GM18951 (cell line): ENCODE results near the gene TOMM40.

Source experiments
- POLR2A ChIP-seq: IDR thresholded peaks from 4 replicates; pipeline ENCODE4 v1.6.1; 2011; ENCODE audit warnings: mild to moderate bottlenecking; ENCODE audit not compliant: insufficient read length, insufficient read depth; ENCODE audit errors: extremely low read depth
- in situ Hi-C: fragments of 300-500 bp; cut with MboI; formaldehyde crosslinking; loops from one replicate; pipeline ENCODE4 v1.12.0; 2022; ENCODE audit warnings: low sequenced_read_pairs, mixed read lengths, inconsistent platforms; ENCODE audit not compliant: unreplicated experiment

The TOMM40 gene

DNA sequence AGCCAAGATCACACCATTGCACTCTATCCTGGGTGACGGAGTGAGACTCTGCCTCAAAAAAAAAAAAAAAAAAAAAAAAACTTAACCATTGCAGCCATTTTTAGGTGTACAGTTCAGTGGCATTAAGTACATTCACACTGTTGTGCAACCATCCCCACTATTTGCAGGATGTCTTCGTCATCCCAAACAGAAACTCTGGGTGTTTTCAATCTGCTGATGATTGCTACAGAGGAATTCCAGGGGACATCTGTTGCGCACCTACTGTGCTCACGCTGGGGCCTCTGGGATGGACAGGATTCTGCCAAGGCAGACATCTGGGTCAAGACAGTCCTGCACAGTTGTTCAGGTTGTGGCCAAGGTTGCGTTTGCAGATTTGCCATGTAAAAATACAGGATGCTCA, 48.6 kb downstream of the TOMM40 start:
- TF ChIP-seq POLR2A: no peak
- in situ Hi-C loops: no loop called here

DNA sequence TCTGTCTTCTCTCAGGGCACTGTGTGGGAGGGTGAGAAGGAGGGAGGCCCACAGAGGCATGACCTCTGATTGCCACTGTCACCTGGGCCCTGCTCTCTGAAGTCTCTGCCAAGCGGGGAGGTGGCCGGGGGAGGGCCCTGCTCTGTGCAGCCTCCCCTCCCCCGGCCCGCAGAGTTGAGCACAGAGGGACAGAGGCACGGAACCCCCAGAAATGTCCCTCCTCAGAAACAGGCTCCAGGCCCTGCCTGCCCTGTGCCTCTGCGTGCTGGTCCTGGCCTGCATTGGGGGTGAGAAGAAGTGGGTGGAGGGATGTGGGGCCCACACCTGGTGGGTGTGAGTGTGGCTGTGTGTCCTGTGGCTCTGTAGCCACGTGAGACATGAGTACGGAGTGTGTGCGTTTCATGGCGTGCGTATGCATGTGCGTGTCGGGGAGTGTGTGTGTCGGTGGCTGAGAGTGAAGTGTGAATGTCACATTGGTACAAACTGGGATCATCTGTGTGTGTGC, 51.1 kb downstream of the TOMM40 start, which contains the start of gene APOC4:
Gene APOC4 (plus strand): TSS at position 171 of the 505 bp plus-strand sequence. CDS start 41 bp downstream, at position 212.
- in situ Hi-C loops: no loop called here
- TF ChIP-seq POLR2A: no peak

DNA sequence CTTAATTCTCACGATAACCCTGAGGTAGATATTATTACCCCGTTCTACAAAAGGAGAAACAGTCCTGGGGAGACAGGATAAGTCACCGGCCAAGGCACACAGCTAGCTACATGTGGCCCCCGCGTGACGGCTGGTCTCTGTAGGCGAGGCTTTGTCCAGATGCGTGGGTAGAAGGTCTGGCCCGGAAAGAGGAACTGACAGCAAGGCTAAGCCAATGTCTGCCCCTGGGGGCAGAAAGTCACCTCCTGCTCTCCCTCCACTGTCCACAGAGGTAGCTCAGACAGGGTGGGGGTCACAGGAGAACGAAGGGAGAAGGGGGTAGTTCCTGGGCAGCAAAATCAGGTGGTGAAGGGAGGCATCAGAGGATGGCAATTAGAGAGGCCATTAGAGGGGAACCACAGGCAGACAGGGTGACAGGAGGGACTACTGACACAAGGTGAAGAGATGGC, 52.8 kb downstream of the TOMM40 start:
- no peak for TF ChIP-seq POLR2A
- in situ Hi-C loops: no loop called here

DNA sequence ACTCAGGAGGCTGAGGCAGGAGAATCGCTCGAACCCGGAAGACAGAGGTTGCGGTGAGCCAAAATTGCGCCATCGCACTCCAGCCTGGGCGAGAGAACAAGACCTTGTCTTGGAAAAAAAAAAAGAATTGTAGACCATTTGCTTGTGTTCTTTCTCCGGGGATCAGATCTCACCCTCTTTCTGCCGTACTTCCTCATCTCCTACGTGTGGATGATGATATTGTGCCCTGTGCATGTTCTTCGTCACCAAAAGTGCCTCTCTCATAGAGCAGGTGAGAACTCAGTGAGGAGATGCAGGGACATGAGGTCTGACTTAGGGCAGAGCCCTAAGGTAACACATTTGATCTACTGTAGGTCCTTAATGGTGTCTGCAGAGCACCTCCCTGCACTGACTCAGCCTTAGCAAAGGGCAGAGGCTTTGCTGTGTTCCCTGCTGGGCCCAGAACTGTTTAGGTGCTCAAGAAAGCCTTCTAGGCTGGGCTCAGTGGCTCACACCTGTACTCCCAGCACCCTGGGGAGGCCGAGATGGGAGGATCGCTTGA, 56.1 kb downstream of the TOMM40 start:
- in situ Hi-C loops: no loop called here
- TF ChIP-seq POLR2A: no peak

DNA sequence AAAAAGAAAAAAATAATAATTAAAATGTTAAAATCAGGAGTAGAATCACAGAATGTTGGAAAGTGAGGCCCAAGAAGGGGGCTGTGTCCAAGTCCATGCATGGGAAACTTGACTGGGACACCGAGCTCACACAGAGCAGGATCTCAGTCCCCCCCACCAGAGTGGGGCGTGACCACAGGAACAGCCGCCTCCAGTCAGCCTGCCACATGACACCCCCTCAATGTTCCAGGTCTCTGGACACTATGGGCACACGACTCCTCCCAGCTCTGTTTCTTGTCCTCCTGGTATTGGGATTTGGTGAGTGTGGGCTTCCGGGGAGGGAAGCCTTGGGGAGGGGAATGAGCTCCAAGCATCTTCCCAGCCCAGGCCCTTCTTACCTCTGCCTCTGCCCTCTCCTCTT, 57.2 kb downstream of the TOMM40 start:
- in situ Hi-C loops: no loop called here
- TF ChIP-seq POLR2A: no peak

DNA sequence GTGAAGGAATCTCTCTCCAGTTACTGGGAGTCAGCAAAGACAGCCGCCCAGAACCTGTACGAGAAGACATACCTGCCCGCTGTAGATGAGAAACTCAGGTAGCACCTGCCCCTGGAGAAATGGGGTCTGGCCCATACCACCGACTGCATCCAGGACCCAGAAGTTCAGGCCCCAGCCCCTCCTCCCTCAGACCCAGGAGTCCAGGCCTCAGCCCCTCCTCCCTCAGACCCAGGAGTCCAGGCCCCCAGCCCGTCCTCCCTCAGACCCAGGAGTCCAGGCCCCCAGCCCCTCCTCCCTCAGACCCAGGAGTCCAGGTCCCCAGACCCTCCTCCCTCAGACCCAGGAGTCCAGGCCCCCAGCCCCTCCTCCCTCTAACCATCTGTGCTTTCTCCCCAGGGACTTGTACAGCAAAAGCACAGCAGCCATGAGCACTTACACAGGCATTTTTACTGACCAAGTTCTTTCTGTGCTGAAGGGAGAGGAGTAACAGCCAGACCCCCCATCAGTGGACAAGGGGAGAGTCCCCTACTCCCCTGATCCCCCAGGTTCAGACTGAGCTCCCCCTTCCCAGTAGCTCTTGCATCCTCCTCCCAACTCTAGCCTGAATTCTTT, 57.8 kb downstream of the TOMM40 start:
- no peak for TF ChIP-seq POLR2A
- in situ Hi-C loops: no loop called here

DNA sequence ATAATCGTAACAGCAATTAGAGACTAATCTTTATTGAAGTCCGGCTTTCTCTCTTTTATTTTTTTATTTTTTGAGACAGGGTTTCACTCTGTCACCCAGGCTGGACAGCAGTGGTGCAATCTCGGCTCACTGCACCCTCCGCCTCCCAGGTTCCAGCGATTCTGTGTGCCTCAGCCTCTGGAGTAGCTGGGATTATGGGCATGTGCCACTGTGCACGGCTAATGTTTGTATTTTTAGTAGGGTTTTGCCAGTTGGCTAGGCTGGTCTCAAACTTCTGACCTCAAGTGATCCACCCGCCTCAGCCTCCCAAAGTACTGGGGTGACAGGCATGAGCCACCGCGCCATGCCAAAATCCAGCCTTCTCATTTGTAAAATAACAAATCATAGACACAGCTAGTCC, 58.5 kb downstream of the TOMM40 start:
- in situ Hi-C loops: no loop called here
- TF ChIP-seq POLR2A: no peak

DNA sequence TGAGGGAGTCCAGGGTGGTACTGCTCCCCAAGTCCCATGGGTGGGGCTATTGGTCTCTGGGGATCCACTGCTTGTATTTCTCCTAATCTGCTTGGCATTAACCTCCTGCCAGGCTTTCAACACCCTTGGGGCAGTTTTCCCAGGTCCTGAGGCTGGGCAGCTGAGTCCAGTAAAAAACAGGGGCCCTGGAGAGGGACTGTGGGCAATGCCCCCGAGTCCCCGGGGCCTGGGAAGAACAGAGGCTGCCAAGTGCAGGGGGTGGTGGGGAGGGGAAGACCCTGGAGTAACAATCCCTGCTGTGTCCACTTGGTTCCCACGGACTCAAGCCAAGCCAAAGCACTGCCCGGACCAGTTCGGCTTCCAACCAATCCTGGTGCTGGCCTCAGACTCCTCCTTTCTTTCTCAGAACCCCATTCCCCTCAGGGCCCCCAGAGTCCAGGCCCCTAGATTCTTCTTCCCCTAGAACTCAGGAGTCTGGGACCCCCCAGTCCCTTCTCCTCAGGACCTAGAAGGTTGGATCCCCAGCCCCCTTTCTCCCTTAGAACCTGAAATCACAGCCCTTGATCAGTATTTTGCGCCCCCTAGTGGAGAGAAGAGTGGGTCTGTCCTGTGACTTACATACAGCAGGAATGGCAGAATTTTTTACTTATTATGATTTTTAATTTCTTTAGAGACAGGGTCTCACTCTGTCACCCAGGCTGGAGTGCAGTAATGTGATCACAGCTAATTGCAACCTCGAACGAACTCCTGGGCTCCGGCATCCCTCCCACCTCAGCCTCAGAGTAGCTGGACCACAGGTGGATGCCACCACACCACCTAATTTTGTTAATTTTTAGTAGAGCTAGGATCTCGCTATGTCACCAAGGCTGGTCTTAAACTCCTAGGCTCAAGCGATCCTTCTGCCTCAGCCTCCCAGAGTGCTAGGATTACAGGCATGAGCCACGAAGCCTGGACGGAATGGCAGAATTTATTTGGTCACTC, 60.4 kb downstream of the TOMM40 start:
- in situ Hi-C loops: no loop called here

More for the DNA sequence above, 60.4 kb downstream of the TOMM40 start:
- TF ChIP-seq POLR2A: no peak
